ENCODE data around the gene BTBD8.

DNA sequence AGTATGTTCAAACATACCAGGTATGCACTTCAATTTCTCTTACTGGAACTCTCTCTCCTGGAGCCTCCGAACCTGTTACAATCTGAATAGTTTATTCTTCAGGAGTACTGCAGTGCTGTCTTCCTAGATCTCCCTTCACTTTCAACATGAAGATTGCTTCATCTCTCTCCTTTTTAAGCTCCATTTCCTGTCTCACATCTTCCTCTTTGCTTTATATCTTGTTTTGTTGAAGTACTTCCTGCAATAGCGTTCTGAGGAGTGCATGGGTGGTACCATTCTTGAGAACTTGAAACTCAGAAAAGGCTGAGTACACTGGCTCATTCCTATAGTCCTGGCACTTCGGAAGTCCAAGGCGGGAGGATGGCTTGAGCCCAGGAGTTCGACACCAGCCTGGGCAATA lies 121.8 kb downstream of the BTBD8 start:
- TF ChIP-seq CTCF (conservative IDR thresholded peaks at IDR 0.05; ENCODE audit: low read depth, low read length) (no peak), BHLHE40 (IDR thresholded peaks at IDR 0.05; ENCODE audit: low read depth, low read length) (no peak), MXI1 (IDR thresholded peaks at IDR 0.05; ENCODE audit: borderline replicate concordance, low read depth, low read length) (no peak), SMC3 (IDR thresholded peaks at IDR 0.05; ENCODE audit: low read depth, low read length) (no peak), POLR2A (IDR thresholded peaks at IDR 0.05; ENCODE audit: low read depth, low read length) (no peak), USF2 (IDR thresholded peaks at IDR 0.05; ENCODE audit: low read depth, low read length) (no peak), RCOR1 (IDR thresholded peaks at IDR 0.05; ENCODE audit: insufficient replicate concordance, low read length) (no peak), RFX5 (IDR thresholded peaks at IDR 0.05; ENCODE audit: low read depth, low read length) (no peak), MAFK (IDR thresholded peaks at IDR 0.05; ENCODE audit: low read depth, low read length) (no peak), CEBPB (IDR thresholded peaks at IDR 0.05; ENCODE audit: low read depth, low read length) (peak; percentile 40; the same call in 1 of the 2 replicates), RAD21 (IDR thresholded peaks at IDR 0.05; ENCODE audit: low read length) (no peak), MAZ (IDR thresholded peaks at IDR 0.05; ENCODE audit: borderline replicate concordance, low read depth, low read length) (no peak), CHD1 (IDR thresholded peaks at IDR 0.05; ENCODE audit: low read depth, low read length) (no peak), ELK1 (IDR thresholded peaks at IDR 0.05; ENCODE audit: borderline replicate concordance, low read depth, low read length) (no peak)

All from IMR-90 (cell line).